Heart left ventricle (tissue), 13 donors: ENCODE results near the gene OR51A7.
"Not testable (repeated sequence)": the region's sequence is repeated elsewhere in the genome, so short reads cannot be mapped to it uniquely, and the experiment has no call there.

Experiments
- CTCF ChIP-seq, 12 donors: fragments of 200-600 bp; sonication (generic) in 4 of 12; IDR thresholded peaks; one replicate each; pipeline versions ENCODE4 v1.5.0 to v1.8.0; 2018 to 2022; ENCODE audit warnings: antibody characterized with exemption in 12 of 12, mild to moderate bottlenecking in 5 of 12
- POLR2A ChIP-seq, 2 donors: fragments of 450-650 bp; IDR thresholded peaks; one replicate each; pipeline ENCODE4 v1.6.1; 2017; ENCODE audit warnings: antibody characterized with exemption in 2 of 2, mild to moderate bottlenecking in 2 of 2, moderate library complexity in 2 of 2
- donor health status: ischemic (EF 13 %, LVEDD 7.1; RV severe dilation, severe dysfunction).
- donor health status: DM: no; HTN: yes; CAD: no.
- donor health status: DM: no; HTN: no; CAD: no.
- donor health status: ischemic (EF 25% LVEDD 6.9; RV normal size, moderate dysfunction).
- donor health status: ischemic (EF 25% LVEDD 5.7; RV mildly dilated, moderate dysfunction).
- donor health status: ischemic (EF 35%, LVEDD 5.7; RV mildly dilated, moderate dysfunction).
- donor health status: nonischemic (EF 11% LVEDD 7.7; RV severe dilation, severe dysfunction).
- donor health status: DM: yes; HTN: yes; CAD: no.
- donor health status: PGD.
- donor health status: ischemic (EF 29% LVEDD 5.4; RV normal size, mild dysfunction).
- donor health status: nonischemic (EF 23%, LVEDD 6.1; RV moderate dilation, normal function).

GRCh38 chr11:4854286-4854685 is 49.3 kb upstream of the OR51A7 start:
- TF ChIP-seq CTCF, POLR2A (IDR thresholded peaks at IDR 0.05): not testable (repeated sequence)
